ENCODE results near the gene MDC1.
"Not testable (repeated sequence)": the region's sequence is repeated elsewhere in the genome, so short reads cannot be mapped to it uniquely, and the experiment has no call there.

MDC1 gene, protein sequence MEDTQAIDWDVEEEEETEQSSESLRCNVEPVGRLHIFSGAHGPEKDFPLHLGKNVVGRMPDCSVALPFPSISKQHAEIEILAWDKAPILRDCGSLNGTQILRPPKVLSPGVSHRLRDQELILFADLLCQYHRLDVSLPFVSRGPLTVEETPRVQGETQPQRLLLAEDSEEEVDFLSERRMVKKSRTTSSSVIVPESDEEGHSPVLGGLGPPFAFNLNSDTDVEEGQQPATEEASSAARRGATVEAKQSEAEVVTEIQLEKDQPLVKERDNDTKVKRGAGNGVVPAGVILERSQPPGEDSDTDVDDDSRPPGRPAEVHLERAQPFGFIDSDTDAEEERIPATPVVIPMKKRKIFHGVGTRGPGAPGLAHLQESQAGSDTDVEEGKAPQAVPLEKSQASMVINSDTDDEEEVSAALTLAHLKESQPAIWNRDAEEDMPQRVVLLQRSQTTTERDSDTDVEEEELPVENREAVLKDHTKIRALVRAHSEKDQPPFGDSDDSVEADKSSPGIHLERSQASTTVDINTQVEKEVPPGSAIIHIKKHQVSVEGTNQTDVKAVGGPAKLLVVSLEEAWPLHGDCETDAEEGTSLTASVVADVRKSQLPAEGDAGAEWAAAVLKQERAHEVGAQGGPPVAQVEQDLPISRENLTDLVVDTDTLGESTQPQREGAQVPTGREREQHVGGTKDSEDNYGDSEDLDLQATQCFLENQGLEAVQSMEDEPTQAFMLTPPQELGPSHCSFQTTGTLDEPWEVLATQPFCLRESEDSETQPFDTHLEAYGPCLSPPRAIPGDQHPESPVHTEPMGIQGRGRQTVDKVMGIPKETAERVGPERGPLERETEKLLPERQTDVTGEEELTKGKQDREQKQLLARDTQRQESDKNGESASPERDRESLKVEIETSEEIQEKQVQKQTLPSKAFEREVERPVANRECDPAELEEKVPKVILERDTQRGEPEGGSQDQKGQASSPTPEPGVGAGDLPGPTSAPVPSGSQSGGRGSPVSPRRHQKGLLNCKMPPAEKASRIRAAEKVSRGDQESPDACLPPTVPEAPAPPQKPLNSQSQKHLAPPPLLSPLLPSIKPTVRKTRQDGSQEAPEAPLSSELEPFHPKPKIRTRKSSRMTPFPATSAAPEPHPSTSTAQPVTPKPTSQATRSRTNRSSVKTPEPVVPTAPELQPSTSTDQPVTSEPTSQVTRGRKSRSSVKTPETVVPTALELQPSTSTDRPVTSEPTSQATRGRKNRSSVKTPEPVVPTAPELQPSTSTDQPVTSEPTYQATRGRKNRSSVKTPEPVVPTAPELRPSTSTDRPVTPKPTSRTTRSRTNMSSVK (N-terminal part only)

DNA sequence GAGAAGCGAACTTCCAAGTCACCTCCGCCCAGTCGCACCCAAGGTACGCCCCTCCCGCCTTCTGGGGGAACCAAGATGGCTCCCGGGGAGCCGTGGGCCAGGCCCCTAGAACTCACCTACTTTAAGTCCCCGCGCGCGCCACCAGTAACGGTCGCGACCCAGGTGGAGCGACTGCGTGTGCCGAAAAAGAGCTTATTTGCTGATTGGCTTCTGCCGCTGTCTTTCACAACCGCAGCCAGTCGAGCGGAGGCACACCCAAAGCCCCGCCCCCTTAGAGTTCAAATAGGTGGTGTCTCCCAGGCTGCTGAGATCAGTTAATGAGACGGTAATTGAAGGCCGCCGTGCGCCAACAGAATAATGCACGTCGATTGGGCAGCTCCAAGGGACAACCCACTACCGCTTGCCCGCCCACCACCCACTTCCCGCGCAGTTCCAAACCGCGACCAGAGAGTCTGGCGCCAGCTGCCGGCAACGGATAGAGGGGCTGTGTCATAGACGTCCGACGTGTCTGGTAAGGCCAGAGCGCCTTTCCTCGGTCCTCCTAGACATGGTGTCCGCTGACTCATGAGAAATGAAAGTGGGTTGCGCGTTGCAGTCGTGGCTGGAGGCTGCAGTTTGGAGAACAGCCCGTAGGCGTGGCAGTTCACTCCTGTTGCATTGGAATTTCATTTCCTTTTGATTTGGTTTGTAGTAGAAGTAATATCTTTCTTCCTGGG lies at the start of gene MDC1:
TSS of gene MDC1 (minus strand) at position 153 of the 716 bp plus-strand sequence. CDS start 2,106 bp downstream, outside the sequence.
- peak; percentile 99 for DNase-seq

DNA sequence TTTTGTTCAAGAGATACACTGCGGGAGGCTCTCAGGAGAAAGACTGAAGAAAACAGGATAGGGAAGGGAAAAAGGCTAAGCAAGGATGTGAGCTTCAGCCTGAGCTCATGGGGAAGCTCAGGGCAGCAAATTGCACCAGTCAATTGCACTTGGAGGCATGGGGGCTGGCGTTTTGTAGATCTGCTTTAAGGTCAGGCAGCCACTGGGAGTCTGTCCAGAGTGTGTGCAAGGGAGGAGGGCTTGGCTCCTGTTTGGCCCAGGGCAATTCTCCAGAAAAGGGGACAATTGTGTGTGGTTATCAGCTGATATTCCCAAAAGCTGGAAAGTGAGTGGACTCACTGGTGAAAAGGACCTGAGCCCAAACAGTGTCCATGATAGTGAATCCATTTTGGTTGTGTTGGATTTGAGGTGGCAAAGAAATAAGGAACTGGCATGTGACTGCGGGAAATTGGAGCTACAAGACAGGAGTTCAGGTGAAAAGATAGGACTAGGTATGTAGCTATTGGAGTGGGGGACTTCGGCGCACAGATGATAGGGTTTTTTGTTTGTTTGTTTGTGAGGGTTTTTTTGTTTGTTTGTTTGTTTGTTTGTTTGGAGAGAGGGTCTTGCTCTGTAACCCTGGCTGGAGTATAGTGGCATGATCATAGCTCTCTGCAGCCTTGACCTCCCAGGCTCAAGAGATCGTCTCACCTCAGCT lies 49.5 kb upstream of the MDC1 start:
- no peak for DNase-seq

DNA sequence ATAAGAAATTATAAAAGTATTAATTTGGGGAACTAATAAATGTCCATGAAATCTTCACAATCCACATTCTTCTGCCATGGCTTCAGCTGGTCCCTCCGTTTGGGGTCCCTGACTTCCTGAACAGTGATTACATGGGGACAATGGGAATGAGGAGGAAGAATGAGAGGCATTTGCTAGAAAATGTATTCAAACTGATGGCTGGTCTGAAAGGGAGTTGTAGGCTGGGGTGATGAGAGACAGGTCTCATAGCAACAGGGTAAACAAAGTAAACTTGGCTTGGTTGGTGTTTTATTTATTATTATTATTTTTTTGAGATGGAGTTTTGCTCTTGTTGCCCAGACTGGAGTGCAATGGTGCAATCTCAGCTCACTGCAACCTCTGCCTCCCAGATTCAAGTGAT lies 48.4 kb upstream of the MDC1 start:
- DNase-seq = not testable (repeated sequence)

DNA sequence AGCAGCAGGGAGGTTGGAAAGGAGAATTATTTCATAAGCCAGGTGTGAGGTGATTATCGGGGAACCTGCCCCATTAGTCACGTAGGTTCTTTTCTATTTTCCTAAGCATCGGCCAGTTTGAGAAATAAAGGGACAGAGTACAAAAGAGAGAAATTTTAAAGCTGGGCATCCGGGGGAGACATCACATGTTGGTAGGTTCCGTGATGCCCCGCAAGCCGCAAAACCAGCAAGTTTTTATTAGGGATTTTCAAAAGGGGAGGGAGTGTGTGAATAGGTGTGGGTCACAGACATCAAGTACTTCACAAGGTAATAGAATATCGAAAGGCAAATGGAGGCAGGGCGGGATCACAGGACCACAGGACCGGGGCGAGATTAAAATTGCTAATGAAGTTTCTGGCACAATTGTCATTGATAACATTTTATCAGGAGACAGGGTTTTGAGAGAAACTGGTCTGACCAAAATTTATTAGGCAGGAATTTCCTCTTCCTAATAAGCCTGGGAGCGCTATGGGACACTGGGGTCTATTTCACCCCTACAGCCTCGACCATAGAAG lies 47.5 kb upstream of the MDC1 start:
- not testable (repeated sequence) for DNase-seq

DNA sequence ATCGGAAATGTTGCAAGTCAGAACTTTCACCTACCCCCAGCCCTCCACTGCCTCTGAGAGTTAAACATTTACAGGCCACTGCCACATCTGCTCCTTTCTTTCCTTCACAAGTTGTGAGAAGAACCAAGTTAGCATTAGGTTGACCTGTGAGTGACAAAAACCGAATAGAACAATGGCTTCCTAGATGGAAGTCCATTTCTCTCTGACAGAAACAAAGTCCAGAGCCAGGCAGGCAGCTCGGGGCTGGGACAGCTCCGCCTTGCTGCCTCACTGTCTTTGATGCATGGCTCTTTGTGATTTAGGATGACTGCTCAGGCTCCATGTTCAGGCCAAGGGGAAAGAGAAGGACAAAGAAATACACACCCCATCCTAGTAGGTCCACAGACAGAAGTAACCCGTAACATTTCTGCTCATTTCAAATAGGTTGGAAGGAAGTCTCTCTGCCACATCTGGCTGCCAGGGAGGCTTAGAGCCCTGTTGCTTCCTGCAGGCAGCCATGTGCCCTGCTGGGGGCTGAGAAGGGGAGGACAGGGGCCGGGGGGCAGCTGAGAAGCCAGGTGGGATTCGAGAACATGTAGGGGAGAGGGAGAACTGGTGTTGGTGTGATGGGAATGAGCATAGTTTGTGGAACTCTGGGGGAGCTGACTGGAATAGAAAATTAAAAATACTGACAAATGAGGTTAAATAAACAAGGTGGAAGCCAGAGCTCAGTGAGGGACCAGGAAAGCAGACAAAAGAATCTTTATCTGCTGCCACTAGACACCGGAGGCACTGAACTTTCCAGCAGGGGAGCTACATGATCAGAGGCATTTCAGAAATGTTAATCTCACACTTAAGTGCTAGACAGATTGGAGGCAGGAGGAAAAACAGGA lies 46.8 kb upstream of the MDC1 start:
- no peak for DNase-seq

DNA sequence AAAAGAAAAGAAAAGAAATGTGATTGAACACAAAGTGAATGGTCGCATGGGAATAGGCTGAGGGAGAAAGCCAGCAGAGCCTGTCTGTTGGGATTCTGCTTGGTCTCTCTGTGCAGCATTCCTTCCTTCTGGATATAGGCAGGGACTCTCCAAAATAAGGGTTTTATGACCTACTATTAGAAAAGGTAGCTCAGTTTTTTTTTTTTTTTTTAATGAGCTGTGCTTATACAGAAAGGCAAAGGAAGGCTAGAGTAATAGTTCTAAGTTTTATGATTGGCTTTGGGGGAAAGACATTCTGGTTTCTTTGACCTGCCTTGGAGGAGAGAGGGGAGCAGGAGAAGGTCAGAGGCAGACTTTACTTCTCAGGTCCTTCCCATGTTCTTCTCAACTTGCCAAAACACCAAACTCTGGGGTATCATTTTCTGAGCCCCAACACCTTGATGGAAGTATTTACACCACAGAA lies 46.1 kb upstream of the MDC1 start:
- DNase-seq = no peak

DNA sequence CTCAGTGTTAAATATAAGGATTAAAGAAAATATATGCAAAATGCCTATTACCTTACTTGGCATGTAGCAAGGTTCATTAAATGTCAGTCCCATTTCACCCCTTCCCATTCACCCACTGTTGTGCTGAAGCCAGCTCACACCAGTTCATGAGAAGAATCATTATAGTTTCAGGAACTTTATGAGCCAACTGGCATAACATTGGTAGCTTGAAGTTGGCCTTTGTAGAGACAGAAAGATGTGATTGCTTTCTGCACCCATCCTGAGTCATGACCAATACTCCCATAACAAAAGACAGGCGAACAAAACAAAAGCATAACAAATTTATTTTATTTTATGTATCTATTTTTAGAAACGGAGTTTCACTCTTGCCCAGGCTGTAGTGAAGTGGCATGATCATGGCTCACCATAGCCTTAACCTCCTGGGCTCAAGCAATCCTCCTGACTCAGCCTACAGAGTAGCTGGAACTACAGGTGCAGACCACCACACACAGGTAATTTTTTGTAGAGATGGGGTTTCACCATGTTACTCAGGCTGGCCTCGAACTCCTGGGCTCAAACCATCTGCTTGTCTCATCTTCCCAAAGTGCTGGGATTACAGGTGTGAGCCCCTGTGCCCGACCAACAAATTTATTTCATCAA lies 44.8 kb upstream of the MDC1 start:
- DNase-seq = no peak

DNA sequence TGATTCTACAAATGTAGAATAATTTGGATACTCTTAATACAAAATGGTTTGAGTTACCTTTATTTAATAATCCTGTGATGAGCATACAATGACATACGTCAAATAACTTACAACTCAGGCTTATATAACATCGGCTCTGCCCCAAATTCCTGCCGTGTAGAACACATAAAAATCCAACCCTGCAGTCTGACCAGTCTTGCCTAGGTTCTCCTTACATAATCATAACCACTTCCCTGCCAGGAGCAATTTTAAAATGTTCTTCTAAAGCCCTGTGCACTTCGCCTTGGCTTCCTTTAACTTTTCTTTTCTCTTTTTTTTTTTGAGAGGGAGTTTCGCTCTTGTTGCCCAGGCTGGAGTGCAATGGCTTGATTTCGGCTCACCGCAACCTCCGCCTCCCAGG lies 43.5 kb upstream of the MDC1 start:
- no peak for DNase-seq

DNA sequence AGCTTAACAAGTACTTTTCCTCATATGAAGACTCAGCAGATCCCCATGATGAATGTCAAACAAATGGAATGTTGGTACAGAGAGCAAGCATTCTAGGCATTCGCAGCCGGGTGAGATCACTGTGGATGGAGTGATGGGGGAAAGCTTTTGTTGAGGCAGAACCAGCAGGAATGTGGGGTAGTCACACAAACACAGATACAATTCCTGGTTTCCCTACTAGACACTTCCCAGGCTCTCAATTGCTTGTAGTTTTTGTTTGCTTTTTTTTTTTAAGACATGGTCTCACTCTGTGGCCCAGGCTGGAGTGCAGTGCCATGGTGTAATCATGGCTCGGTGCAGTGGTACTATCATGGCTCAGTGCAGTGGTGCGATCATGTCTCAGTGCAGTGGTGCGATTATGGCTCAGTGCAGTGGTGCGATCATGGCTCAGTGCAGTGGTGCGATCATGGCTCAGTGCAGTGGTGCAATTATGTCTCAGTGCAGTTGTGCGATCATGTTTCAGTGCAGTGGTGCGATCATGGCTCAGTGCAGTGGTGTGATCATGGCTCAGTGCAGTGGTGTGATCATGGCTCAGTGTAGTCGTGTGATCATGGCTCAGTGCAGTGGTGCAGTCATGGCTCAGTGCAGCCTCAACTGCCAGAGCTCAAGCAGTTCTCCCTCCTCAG lies 42.6 kb upstream of the MDC1 start:
- no peak for DNase-seq

DNA sequence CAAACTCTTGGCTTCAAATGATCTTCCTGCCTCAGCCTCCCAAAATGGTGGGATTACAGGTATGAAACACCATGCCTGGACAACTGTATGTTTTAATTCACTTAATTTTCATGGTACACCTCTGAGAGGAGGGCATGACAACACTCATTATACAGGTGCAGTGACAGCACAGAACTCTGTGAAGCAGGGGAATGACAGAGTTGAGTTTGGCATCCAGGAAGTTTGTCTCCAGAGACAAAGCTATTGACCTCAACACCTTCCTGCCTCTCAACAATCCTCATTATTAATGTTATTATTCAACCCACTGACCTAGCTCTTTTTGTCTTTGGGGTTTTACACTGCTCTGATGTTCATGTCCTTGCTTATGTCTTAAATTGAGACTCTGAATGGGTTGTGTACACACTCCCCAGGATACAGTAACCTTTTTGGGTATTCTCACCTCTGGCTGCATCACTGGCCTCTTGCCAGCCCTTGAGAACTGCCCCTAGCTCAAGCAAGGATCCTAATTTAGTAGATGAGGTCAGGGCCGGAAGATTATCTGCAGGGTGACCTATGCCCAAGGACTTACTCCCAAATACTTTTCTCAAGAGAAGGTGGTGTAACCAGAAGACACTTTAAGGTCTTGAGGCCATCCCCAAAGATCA lies 40.3 kb upstream of the MDC1 start:
- no peak for DNase-seq

DNA sequence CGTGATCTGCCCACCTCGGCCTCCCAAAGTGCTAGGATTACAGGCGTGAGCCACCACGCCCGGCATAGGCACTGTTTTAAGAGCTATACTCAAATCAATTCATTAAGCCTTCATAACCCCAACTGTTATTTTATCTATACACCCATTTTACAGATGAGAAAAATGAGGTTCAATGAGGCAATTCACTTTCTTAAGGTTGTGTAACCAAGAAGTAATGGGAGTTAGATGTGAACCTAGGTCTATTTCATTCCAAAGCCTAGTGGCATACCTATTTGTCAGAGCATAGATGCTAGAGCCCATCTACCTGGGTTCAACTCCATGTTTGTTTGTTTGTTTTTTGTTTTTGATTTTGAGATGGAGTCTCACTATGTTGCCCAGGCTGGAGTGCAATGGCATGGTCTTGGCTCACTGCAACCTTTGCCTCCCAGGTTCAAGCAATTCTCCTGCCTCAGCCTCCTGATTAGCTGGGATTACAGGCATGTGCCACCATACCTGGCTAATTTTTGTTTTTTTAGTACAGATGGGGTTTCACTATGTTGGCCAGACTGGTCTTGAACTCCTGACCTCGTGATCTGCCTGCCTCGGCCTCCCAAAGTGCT lies 39.4 kb upstream of the MDC1 start:
- not testable (repeated sequence) for DNase-seq

DNA sequence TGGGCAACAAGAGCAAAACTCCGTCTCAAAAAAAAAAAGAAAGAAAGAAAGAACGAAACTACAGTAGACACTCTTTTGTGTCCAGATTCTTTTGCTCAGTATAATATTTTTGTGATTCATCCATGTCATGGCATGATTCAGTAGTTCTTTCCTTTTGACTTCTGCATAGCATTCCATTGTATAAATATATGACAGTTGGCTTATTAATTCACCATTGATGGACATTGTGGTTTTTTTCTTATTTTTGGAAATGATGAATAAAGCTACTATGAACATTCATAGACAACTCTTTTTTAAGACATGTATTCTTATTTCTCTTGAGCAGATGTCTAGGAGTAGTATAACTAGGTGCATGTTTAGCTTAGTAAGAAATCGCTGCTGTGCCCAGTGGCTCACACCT lies 37.5 kb upstream of the MDC1 start:
- DNase-seq = no peak

DNA sequence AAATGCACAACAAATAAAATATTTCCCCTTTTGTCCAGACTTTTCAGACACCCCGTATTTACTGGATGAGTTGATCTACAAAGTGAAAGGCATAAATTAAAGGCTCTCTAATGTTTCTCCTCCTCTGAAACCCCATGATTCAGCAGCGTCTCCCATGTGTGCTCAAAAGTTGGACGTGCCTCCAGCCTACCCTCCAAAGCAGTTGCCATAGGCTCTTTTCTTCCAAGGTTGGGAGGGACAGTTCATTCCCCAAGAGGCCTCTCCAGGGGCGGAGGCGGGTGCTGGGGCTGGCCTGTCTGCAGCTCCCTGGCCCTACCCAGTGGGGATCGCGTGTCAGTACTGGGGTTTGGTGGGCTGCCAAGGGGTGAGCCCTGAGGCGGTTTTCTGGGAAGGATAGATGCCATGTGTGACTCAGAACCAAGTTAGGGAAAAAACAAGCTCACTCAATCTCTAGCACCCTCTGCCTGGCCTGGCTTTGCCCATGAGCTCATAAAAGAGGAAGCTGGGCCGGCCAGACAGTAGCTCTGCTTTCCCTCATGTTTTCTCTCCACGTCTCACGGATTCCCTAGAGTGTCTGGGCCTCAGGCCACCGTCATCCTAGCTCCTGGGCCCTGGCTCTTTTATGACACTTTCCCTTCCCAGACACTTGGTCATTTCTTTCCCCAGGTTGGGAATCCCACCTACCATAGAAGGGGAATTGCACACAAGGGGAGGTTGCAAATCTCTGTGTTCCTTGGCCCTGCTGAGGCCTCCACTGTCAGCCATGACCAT lies 35.3 kb upstream of the MDC1 start:
- no peak for DNase-seq

DNA sequence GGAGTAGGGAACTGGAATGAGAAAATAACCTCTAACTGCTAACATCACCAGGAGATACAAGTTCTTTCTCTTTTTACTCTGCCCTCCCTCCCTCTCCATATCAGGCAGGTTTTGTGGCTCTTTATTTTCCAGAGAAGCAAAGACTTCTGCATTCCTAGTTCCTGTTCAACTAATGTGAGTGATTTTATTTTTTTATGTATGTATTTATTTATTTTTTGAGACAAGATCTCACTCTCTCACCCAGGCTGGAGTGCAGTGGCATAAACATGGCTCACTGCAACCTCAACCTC lies 33.2 kb upstream of the MDC1 start:
- DNase-seq = no peak

DNA sequence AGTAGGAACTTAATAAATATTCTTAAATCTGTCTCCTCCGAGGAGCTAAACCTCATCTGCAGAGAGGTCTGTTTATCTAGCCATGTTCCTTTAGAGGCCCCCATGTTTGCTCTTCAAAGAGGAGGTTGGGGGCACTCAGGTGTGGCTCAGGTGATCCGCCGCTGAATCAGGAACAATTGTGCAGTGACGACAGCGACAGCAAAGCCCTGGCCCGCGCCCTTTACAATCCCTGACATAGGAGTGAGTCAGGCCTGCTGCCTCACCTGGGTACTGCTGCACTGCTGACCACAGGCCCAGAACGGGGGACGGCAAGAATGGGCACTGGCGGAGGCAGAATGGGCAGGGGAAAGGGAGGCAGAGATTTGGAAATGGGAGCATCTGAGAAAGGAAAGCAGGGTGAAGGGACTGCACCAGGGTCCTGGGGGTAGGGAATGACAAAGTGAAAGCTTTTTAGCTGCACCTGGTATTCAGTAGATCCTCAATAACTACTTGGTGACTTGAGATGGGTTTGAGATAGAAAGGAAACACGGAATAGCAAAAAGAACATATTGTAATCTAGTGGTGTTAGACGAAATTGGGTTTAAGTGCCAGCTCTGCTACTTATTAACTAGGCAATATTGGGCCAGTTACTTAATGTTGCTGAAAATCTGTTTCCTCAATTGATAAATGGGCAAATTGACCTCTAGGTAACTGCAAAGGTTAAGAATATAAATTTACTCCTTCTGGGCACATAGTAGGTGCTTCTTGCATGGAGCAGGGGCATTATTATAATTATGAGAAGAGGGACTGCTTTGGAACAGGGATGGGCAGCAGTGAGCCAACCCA lies 32.7 kb upstream of the MDC1 start:
- no peak for DNase-seq

DNA sequence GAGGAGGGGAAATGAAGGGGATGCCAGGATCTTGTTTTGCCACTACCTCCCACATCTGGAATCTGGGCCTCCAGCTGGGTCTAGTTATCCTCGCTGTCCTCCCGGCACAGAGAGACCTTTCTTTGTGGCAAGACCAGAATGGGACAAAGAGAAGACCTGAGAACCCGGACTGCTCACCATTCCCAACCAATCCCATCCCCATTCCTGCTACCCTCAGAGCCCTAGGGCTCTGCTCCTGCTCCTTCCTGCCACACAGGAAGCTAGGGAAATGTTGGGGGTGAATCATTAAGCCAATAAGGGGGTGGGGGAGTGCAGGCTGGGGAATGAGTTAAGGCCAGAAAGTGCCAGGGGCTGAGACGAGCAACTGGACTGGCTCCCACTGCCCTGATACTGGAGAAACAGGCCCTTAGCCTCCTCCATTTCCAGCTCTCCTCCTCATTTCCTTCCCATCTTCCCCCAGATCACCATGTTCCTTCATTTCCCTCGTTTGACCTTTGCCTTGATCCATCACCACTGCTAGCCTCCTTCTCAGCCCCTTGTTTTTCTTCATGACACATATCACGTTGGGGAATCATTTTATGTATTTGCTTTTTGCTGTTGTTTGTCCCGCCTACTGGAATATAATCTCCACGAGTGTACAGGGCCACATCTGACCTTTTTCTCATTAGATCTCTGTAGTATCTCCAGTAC lies 31.9 kb upstream of the MDC1 start:
- DNase-seq = no peak
